GM19240 (cell line): Measurements from ENCODE around the gene OR4A47.
"Not testable (repeated sequence)": the region's sequence is repeated elsewhere in the genome, so short reads cannot be mapped to it uniquely, and the experiment has no call there.

Experiments used
- DNase-seq: peaks from one replicate; pipeline ENCODE4 v3.0.0; 2011; ENCODE audit warnings: low spot score; ENCODE audit not compliant: insufficient read length

Gene OR4A47

GRCh38 chr11:48488493-48488892 lies at the start of gene OR4A47:
Gene OR4A47 (plus strand): TSS chr11:48488793. CDS start chr11:48488793, 0 bp downstream.
- DNase-seq: not testable (repeated sequence)

- DNase-seq: not testable (repeated sequence)
These were observed 32.7 kb upstream of the OR4A47 start for GRCh38 chr11:48455909-48456308.

GRCh38 chr11:48473966-48474365 lies 14.6 kb upstream of the OR4A47 start:
- DNase-seq: not testable (repeated sequence)

GRCh38 chr11:48474703-48475102 lies 13.9 kb upstream of the OR4A47 start:
- DNase-seq: not testable (repeated sequence)

- DNase-seq: not testable (repeated sequence)
These were observed 17.6 kb downstream of the OR4A47 start for GRCh38 chr11:48506169-48506568.

GRCh38 chr11:48538991-48539390 lies 50.4 kb downstream of the OR4A47 start:
- DNase-seq: no peak
